WI38 (cell line): Measurements from ENCODE around the gene LY6G6D.

Source experiments
- H3K4me3 ChIP-seq: 2 replicates; pipeline ENCODE4 v1.5.1; 2011; ENCODE audit warnings: low read depth, mild to moderate bottlenecking, control low read depth, low read length
- TF ChIP-seq, protein P1 (sequence below): IDR thresholded peaks from 2 replicates; pipeline ENCODE4 v1.5.1; 2012; ENCODE audit warnings: low read depth, mild to moderate bottlenecking, control low read depth, low read length

LY6G6D gene

GRCh38 chr6:31737991-31738979 lies 23.1 kb downstream of the LY6G6D start:
- TF ChIP-seq, protein P1, sequence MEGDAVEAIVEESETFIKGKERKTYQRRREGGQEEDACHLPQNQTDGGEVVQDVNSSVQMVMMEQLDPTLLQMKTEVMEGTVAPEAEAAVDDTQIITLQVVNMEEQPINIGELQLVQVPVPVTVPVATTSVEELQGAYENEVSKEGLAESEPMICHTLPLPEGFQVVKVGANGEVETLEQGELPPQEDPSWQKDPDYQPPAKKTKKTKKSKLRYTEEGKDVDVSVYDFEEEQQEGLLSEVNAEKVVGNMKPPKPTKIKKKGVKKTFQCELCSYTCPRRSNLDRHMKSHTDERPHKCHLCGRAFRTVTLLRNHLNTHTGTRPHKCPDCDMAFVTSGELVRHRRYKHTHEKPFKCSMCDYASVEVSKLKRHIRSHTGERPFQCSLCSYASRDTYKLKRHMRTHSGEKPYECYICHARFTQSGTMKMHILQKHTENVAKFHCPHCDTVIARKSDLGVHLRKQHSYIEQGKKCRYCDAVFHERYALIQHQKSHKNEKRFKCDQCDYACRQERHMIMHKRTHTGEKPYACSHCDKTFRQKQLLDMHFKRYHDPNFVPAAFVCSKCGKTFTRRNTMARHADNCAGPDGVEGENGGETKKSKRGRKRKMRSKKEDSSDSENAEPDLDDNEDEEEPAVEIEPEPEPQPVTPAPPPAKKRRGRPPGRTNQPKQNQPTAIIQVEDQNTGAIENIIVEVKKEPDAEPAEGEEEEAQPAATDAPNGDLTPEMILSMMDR: no peak

GRCh38 chr6:31739639-31740396 lies 24.7 kb downstream of the LY6G6D start, which contains the start of gene MSH5:
TSS of gene MSH5 (plus strand) at chr6:31740005. CDS start at chr6:31740467, 462 bp downstream.
- TF ChIP-seq, protein P1: no peak
- peak within 1 kb of the TSS; percentile 83 for H3K4me3 ChIP-seq

More at GRCh38 chr6:31737991-31738979, 23.1 kb downstream of the LY6G6D start:
- H3K4me3 ChIP-seq: peak overlapping the region; percentile 30; the same call in 1 of the 2 replicates

DNA sequence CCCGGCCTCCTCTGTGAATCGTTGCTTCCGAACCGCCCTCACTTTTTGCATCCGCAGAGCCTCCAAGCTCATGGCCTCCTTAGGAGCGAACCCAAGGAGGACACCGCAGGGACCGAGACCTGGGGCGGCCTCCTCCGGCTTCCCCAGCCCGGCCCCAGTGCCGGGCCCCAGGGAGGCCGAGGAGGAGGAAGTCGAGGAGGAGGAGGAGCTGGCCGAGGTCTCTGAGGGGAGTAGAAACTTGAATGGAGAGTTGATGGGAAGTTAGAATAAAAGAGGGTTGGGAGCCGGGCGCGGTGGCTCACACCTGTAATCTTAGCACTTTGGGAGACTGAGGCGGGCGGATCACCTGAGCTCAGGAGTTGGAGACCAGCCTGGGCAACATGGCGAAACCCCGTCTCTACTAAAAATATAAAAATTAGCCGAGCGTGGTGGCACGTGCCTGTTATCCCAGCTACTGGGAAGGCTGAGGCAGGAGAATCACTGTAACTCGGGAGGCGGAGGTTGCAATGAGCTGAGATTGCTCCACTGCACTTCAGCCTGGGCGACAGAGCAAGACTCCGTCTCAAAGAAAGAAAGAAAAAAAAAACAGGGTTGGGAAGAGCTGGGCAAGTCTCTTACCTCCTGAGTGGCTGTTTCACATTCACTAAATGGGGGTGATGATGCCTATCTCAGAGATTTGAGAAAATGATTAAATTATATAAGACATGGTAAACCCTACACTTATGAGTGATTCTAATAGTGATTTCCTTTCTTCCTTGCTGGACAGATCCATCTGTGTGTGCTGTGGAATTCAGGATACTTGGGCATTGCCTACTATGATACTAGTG lies 25.5 kb downstream of the LY6G6D start:
- H3K4me3 ChIP-seq: peak overlapping the region; percentile 83
- TF ChIP-seq, protein P1: no peak

- TF ChIP-seq, protein P1: no peak
- no peak overlapping the region for H3K4me3 ChIP-seq
These were observed 26.7 kb downstream of the LY6G6D start for GRCh38 chr6:31741815-31742214.

- H3K4me3 ChIP-seq: no peak overlapping the region
- TF ChIP-seq, protein P1: no peak
These were observed 27.7 kb downstream of the LY6G6D start for GRCh38 chr6:31742894-31743293.

DNA sequence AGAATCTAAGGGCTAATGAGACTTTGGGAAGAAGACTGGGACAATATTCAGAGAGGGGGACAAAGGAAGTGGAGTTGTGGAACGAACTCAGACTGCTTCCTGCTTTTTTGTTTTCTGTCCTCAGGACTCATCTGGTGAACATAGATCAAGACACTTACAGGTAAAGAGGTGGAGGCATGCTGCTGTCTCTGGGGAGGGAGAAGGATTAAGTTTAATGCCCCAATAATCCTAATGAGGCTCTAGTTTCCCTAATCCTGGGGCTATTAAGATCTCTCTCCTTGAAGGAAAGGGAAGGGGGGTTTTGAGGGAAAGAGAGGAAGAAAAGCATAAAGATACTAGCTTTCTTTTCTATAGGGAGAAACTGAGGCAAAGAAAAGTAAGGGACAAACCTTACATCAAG lies 29.3 kb downstream of the LY6G6D start:
- H3K4me3 ChIP-seq: no peak overlapping the region
- TF ChIP-seq, protein P1: no peak
